ENCODE results near the gene B3GNT2. TPM values are rescaled to one million over a fixed set of nuclear protein-coding genes. Genes with fewer than 3 reads are reported as not detected.
A peak's percentile ranks its signal among the peaks of the same experiment; 100 is the strongest.

Gene B3GNT2
- total and polyA plus RNA-seq, 2 donors from 2014 or later, result 17.5 to 35.0 TPM

DNA sequence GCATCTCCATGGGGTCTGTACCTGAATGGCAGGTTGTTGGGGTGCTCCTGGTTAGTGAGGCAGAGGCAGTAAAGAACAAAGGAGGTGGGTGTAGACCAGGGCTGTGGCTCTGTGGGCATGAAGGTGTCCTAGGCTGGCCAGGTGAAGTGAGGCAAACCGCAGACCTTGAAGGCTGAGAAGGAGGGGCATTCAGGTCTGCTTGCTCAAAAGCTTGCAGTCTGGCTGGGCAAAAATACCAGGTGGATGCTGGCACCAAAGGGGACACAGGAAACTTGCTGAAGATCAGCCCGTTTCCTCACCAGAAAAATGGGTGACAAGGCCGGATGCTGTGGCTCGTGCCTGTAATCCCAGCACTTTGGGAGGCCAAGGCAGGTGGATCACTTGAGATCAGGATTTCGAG is 6.7 kb upstream of the B3GNT2 start:
- TF ChIP-seq, protein P1, sequence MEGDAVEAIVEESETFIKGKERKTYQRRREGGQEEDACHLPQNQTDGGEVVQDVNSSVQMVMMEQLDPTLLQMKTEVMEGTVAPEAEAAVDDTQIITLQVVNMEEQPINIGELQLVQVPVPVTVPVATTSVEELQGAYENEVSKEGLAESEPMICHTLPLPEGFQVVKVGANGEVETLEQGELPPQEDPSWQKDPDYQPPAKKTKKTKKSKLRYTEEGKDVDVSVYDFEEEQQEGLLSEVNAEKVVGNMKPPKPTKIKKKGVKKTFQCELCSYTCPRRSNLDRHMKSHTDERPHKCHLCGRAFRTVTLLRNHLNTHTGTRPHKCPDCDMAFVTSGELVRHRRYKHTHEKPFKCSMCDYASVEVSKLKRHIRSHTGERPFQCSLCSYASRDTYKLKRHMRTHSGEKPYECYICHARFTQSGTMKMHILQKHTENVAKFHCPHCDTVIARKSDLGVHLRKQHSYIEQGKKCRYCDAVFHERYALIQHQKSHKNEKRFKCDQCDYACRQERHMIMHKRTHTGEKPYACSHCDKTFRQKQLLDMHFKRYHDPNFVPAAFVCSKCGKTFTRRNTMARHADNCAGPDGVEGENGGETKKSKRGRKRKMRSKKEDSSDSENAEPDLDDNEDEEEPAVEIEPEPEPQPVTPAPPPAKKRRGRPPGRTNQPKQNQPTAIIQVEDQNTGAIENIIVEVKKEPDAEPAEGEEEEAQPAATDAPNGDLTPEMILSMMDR (IDR thresholded peaks at IDR 0.05; ENCODE audit: borderline replicate concordance, extremely low read depth, insufficient read depth), result no peak
- intact Hi-C loops (cut with DNase I), result no loop called here
- Histone ChIP-seq H3K27me3 (ENCODE audit: control insufficient read depth, insufficient read depth, low read length) (no peaks in the 10 kb centered on the region), H3K4me1 (ENCODE audit: control insufficient read depth in 2 of 3, insufficient read depth in 2 of 3, low read depth in 1 of 3, low read length in 3 of 3) (peaks cover 0 to 11% (median 9%) of the 10 kb centered on the region in 3 donors), H3K27ac (ENCODE audit: low read depth in 2 of 2, low read length in 2 of 2) (peak overlapping the region; percentile 33 to 69), H3K36me3 (ENCODE audit: control insufficient read depth in 2 of 3, insufficient read depth in 3 of 3, low read length in 3 of 3) (no peaks in the 10 kb centered on the region), H3K9me3 (ENCODE audit: control insufficient read depth in 2 of 3, insufficient read depth in 1 of 3, low read length in 3 of 3) (no peaks in the 10 kb centered on the region), H3K4me3 (ENCODE audit: low read length in 3 of 3) (no peak overlapping the region), H3K9ac (ENCODE audit: low read length in 3 of 3) (peak overlapping the region in 1 of 3 donors; percentile 4)
- FAIRE-seq, result no peak
- no peak for DNase-seq

GRCh38 chr2:62192811-62193210 is 3.1 kb upstream of the B3GNT2 start:
- peaks cover 0 to 20% (median 14%) of the 10 kb centered on the region in 3 donors for H3K4me1 ChIP-seq (ENCODE audit: control insufficient read depth in 2 of 3, insufficient read depth in 2 of 3, low read depth in 1 of 3, low read length in 3 of 3)
- intact Hi-C loops (cut with DNase I), result no loop called here
- FAIRE-seq (no peak), DNase-seq (no peak)
- TF ChIP-seq, protein P1 (IDR thresholded peaks at IDR 0.05; ENCODE audit: borderline replicate concordance, extremely low read depth, insufficient read depth), result no peak
- H3K9me3 ChIP-seq (ENCODE audit: control insufficient read depth in 2 of 3, insufficient read depth in 1 of 3, low read length in 3 of 3), result no peaks in the 10 kb centered on the region
- no peaks in the 10 kb centered on the region for H3K27me3 ChIP-seq (ENCODE audit: control insufficient read depth, insufficient read depth, low read length)
- no peak overlapping the region for H3K27ac ChIP-seq (ENCODE audit: low read depth in 2 of 2, low read length in 2 of 2)
- H3K36me3 ChIP-seq (ENCODE audit: control insufficient read depth in 2 of 3, insufficient read depth in 3 of 3, low read length in 3 of 3), result no peaks in the 10 kb centered on the region
- no peak overlapping the region for H3K9ac ChIP-seq (ENCODE audit: low read length in 3 of 3)
- no peak overlapping the region for H3K4me3 ChIP-seq (ENCODE audit: low read length in 3 of 3)

- Histone ChIP-seq H3K27me3 (ENCODE audit: control insufficient read depth, insufficient read depth, low read length) (no peaks in the 10 kb centered on the region), H3K27ac (ENCODE audit: low read depth in 2 of 2, low read length in 2 of 2) (peak overlapping the region; percentile 91 to 97), H3K9me3 (ENCODE audit: control insufficient read depth in 2 of 3, insufficient read depth in 1 of 3, low read length in 3 of 3) (no peaks in the 10 kb centered on the region), H3K36me3 (ENCODE audit: control insufficient read depth in 2 of 3, insufficient read depth in 3 of 3, low read length in 3 of 3) (no peaks in the 10 kb centered on the region), H3K4me1 (ENCODE audit: control insufficient read depth in 2 of 3, insufficient read depth in 2 of 3, low read depth in 1 of 3, low read length in 3 of 3) (peaks cover 0 to 20% (median 20%) of the 10 kb centered on the region in 3 donors), H3K4me3 (ENCODE audit: low read length in 3 of 3) (peak overlapping the region; percentile 47 to 84 (median 76)), H3K9ac (ENCODE audit: low read length in 3 of 3) (peak overlapping the region in 1 of 3 donors; percentile 82)
- intact Hi-C loops (cut with DNase I), result no loop called here
- FAIRE-seq (no peak), DNase-seq (peak in 2 of 5 donors; percentile 60 to 80)
- TF ChIP-seq, protein P1 (IDR thresholded peaks at IDR 0.05; ENCODE audit: borderline replicate concordance, extremely low read depth, insufficient read depth), result no peak
Observed at GRCh38 chr2:62194558-62195420, 1.1 kb upstream of the B3GNT2 start.

All from kidney (tissue), 14 donors.